Keratinocyte (primary cell): ENCODE measurements around the gene GNPTAB.

Source experiments
- CTCF ChIP-seq, 3 experiments: IDR thresholded peaks in 1 of 3; conservative IDR thresholded peaks in 1 of 3; optimal IDR thresholded peaks in 1 of 3; 2 replicates in 2 of 3; 3 replicates in 1 of 3; pipeline versions ENCODE3 to v1.5.1; 2011; ENCODE audit warnings: low read length in 3 of 3, mild to moderate bottlenecking in 3 of 3, moderate library complexity in 2 of 3, control low read depth in 1 of 3, inconsistent platforms in 1 of 3; ENCODE audit not compliant: insufficient read depth in 2 of 3; ENCODE audit errors: extremely low read depth in 1 of 3
- EZH2 ChIP-seq: IDR thresholded peaks from one replicate; pipeline ENCODE4 v1.6.1; 2012; ENCODE audit warnings: inconsistent platforms, mild to moderate bottlenecking, low read length, moderate library complexity

GRCh38 chr12:101823891-101824290 lies 6.9 kb downstream of the GNPTAB start:
- TF ChIP-seq CTCF (optimal IDR thresholded peaks at IDR 0.05 in 1 of 3, IDR thresholded peaks at IDR 0.05 in 1 of 3, conservative IDR thresholded peaks at IDR 0.05 in 1 of 3; ENCODE audit: extremely low read depth in 1 of 3, insufficient read depth in 2 of 3, low read length in 3 of 3): peak in 2 of 3 experiments; percentile 43 to 46
- TF ChIP-seq EZH2: no peak
